Liver (tissue), 9 donors: ENCODE data around the gene FBP1. TPM values are rescaled to one million over a fixed set of nuclear protein-coding genes. Genes with fewer than 3 reads are reported as not detected.

Experiments used
- DNase-seq: peaks from one replicate; pipeline ENCODE4 v3.0.0-alpha.2; 2017; ENCODE audit warnings: low spot score
- H3K27ac ChIP-seq, 2 donors: one replicate each; pipeline ENCODE4 v1.7.0; 2013; ENCODE audit warnings: inconsistent platforms in 2 of 2, low read length in 2 of 2, control low read depth in 1 of 2, low read depth in 1 of 2, mild to moderate bottlenecking in 1 of 2
- H3K27me3 ChIP-seq, 4 donors: one replicate each; pipeline versions ENCODE4 v1.6.1 to v1.7.0; 2013; ENCODE audit warnings: low read length in 3 of 4, inconsistent platforms in 1 of 4, mild to moderate bottlenecking in 1 of 4, moderate library complexity in 1 of 4; ENCODE audit not compliant: control insufficient read depth in 4 of 4, insufficient read depth in 4 of 4
- H3K36me3 ChIP-seq, 4 donors: one replicate each; pipeline versions ENCODE4 v1.6.1 to v1.7.0; 2013; ENCODE audit warnings: low read length in 3 of 4, mild to moderate bottlenecking in 3 of 4, low read depth in 1 of 4, moderate library complexity in 1 of 4; ENCODE audit not compliant: control insufficient read depth in 4 of 4, insufficient read depth in 3 of 4
- H3K4me1 ChIP-seq, 4 donors: one replicate each; pipeline versions ENCODE4 v1.6.1 to v1.7.0; 2013; ENCODE audit warnings: low read length in 3 of 4, mild to moderate bottlenecking in 3 of 4, moderate library complexity in 1 of 4; ENCODE audit not compliant: control insufficient read depth in 4 of 4, insufficient read depth in 4 of 4
- H3K4me3 ChIP-seq, 3 donors: one replicate each; pipeline versions ENCODE4 v1.6.1 to v1.7.0; 2013; ENCODE audit warnings: low read length in 3 of 3, control low read depth in 1 of 3, low read depth in 1 of 3, mild to moderate bottlenecking in 1 of 3
- H3K9ac ChIP-seq, 2 donors: one replicate each; pipeline ENCODE4 v1.7.0; 2013; ENCODE audit warnings: low read length in 2 of 2, mild to moderate bottlenecking in 2 of 2, moderate library complexity in 2 of 2, control low read depth in 1 of 2, low read depth in 1 of 2
- H3K9me3 ChIP-seq, 4 donors: one replicate each; pipeline versions ENCODE4 v1.6.1 to v1.7.0; 2013; ENCODE audit warnings: low read length in 3 of 4; ENCODE audit not compliant: control insufficient read depth in 4 of 4
- EGR1 ChIP-seq, 2 donors: IDR thresholded peaks; 2 replicates each; pipeline ENCODE4 v1.6.1; 2016 to 2018; ENCODE audit warnings: antibody characterized with exemption in 2 of 2, low read depth in 2 of 2
- FOXA1 ChIP-seq: IDR thresholded peaks from 2 replicates; pipeline ENCODE4 v1.6.1; 2016; ENCODE audit warnings: antibody characterized with exemption
- FOXA2 ChIP-seq: IDR thresholded peaks from 2 replicates; pipeline ENCODE4 v1.6.1; 2016; ENCODE audit warnings: antibody characterized with exemption
- GABPA ChIP-seq, 2 donors: IDR thresholded peaks in 1 of 2; conservative IDR thresholded peaks in 1 of 2; 2 replicates each; pipeline ENCODE4 v1.6.1; 2016; ENCODE audit warnings: antibody characterized with exemption in 2 of 2, mild to moderate bottlenecking in 1 of 2, moderate library complexity in 1 of 2
- HNF4A ChIP-seq, 2 donors: conservative IDR thresholded peaks; 2 replicates each; pipeline ENCODE4 v1.6.1; 2016; ENCODE audit warnings: antibody characterized with exemption in 2 of 2, mild to moderate bottlenecking in 2 of 2
- HNF4G ChIP-seq: IDR thresholded peaks from 2 replicates; pipeline ENCODE4 v1.6.1; 2016; ENCODE audit warnings: antibody characterized with exemption
- JUND ChIP-seq, 2 donors: IDR thresholded peaks; 2 replicates each; pipeline ENCODE4 v1.6.1; 2016; ENCODE audit warnings: antibody characterized with exemption in 2 of 2
- NR2F2 ChIP-seq: IDR thresholded peaks from 2 replicates; pipeline ENCODE4 v1.6.1; 2016; ENCODE audit warnings: antibody characterized with exemption
- RAD21 ChIP-seq, 2 donors: IDR thresholded peaks; 2 replicates each; pipeline ENCODE4 v1.6.1; 2016; ENCODE audit warnings: antibody characterized with exemption in 2 of 2, mild to moderate bottlenecking in 2 of 2
- RXRA ChIP-seq, 2 donors: IDR thresholded peaks; 2 replicates each; pipeline ENCODE4 v1.6.1; 2017 to 2018; ENCODE audit warnings: antibody characterized with exemption in 2 of 2, mild to moderate bottlenecking in 1 of 2
- SP1 ChIP-seq: IDR thresholded peaks from 2 replicates; pipeline ENCODE4 v1.6.1; 2018; ENCODE audit warnings: antibody characterized with exemption, mild to moderate bottlenecking
- TAF1 ChIP-seq: conservative IDR thresholded peaks from 2 replicates; pipeline ENCODE4 v1.6.1; 2016; ENCODE audit warnings: antibody characterized with exemption, mild to moderate bottlenecking
- YY1 ChIP-seq: IDR thresholded peaks from 2 replicates; pipeline ENCODE4 v1.6.1; 2016; ENCODE audit warnings: antibody characterized with exemption, mild to moderate bottlenecking
- WGBS: extraction: QIAGEN DNeasy Blood & Tissue Kit; methylation state at CpG from one replicate; pipeline ENCODE4 v1.1.7; 2013; 5-methylcytosine and 5-hydroxymethylcytosine counted together
- polyA plus RNA-seq, 2 donors: library from polyadenylated mRNA; stranded (reverse) in 1 of 2; unstranded in 1 of 2; fragments of 200-250 nt in 1 of 2; fragments of >200 nt in 1 of 2; fragmentation: Nextera tagmentation in 1 of 2; extraction: Ambion mirVana in 1 of 2; gene quantifications; one replicate each; pipeline versions ENCODE4 v1.2.1 to v1.2.3, GENCODE V29; 2013 to 2015
- total RNA-seq, 2 donors: library from RNA; depleted of rRNA; stranded (reverse); fragments of >200 nt; gene quantifications; one replicate each; pipeline ENCODE4 v1.2.3, GENCODE V29; 2014
- TF ChIP-seq, protein P1 (sequence below): IDR thresholded peaks from 2 replicates; pipeline ENCODE4 v1.6.1; 2016; ENCODE audit warnings: antibody characterized with exemption
- TF ChIP-seq, protein P2 (sequence below): IDR thresholded peaks from 2 replicates; pipeline ENCODE4 v1.6.1; 2016; ENCODE audit warnings: antibody characterized with exemption
- TF ChIP-seq, protein P3 (sequence below): IDR thresholded peaks from 2 replicates; pipeline ENCODE4 v1.6.1; 2016; ENCODE audit warnings: antibody characterized with exemption, mild to moderate bottlenecking
- donor health status: healthy.
- donor health status: healthy.
- donor health status: healthy.
- donor health status: healthy.
- donor health status: healthy.

Gene FBP1
- total and polyA plus RNA-seq, 4 donors = 27.8 to 574 (median 317) TPM

GRCh38 chr9:94680621-94681020 lies 41.3 kb upstream of the FBP1 start (continued):
- TF ChIP-seq, protein P1, sequence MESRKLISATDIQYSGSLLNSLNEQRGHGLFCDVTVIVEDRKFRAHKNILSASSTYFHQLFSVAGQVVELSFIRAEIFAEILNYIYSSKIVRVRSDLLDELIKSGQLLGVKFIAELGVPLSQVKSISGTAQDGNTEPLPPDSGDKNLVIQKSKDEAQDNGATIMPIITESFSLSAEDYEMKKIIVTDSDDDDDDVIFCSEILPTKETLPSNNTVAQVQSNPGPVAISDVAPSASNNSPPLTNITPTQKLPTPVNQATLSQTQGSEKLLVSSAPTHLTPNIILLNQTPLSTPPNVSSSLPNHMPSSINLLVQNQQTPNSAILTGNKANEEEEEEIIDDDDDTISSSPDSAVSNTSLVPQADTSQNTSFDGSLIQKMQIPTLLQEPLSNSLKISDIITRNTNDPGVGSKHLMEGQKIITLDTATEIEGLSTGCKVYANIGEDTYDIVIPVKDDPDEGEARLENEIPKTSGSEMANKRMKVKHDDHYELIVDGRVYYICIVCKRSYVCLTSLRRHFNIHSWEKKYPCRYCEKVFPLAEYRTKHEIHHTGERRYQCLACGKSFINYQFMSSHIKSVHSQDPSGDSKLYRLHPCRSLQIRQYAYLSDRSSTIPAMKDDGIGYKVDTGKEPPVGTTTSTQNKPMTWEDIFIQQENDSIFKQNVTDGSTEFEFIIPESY = no peak

DNA sequence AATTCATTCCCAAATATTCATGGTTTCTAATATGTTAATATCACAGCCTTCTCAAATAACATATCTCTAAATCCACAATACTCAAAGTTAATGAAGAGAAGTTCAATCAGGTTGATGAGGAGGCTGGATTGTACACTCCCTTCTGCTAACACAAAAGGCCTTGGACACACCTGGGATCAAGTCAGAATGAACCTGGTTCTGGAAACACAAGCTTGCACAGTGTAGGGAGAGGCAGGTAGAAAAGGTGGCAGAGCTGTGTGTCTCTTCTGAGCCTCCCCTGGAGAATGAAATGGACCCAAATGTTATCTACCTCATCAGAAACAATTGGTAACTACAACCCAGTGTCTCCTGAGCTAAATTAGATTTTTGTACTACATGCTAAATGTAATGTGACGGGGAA lies 40.7 kb upstream of the FBP1 start:
- no peak for TF ChIP-seq GABPA (IDR thresholded peaks at IDR 0.05 in 1 of 2, conservative IDR thresholded peaks at IDR 0.05 in 1 of 2)
- TF ChIP-seq, protein P2, sequence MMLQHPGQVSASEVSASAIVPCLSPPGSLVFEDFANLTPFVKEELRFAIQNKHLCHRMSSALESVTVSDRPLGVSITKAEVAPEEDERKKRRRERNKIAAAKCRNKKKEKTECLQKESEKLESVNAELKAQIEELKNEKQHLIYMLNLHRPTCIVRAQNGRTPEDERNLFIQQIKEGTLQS = no peak
- no peak for TF ChIP-seq RAD21 (IDR thresholded peaks at IDR 0.05)
- no peak for TF ChIP-seq NR2F2
- TF ChIP-seq FOXA1 = no peak
- no peak for TF ChIP-seq HNF4A (conservative IDR thresholded peaks at IDR 0.05)
- TF ChIP-seq HNF4G = no peak
- TF ChIP-seq, protein P1 = no peak
- TF ChIP-seq, protein P3, sequence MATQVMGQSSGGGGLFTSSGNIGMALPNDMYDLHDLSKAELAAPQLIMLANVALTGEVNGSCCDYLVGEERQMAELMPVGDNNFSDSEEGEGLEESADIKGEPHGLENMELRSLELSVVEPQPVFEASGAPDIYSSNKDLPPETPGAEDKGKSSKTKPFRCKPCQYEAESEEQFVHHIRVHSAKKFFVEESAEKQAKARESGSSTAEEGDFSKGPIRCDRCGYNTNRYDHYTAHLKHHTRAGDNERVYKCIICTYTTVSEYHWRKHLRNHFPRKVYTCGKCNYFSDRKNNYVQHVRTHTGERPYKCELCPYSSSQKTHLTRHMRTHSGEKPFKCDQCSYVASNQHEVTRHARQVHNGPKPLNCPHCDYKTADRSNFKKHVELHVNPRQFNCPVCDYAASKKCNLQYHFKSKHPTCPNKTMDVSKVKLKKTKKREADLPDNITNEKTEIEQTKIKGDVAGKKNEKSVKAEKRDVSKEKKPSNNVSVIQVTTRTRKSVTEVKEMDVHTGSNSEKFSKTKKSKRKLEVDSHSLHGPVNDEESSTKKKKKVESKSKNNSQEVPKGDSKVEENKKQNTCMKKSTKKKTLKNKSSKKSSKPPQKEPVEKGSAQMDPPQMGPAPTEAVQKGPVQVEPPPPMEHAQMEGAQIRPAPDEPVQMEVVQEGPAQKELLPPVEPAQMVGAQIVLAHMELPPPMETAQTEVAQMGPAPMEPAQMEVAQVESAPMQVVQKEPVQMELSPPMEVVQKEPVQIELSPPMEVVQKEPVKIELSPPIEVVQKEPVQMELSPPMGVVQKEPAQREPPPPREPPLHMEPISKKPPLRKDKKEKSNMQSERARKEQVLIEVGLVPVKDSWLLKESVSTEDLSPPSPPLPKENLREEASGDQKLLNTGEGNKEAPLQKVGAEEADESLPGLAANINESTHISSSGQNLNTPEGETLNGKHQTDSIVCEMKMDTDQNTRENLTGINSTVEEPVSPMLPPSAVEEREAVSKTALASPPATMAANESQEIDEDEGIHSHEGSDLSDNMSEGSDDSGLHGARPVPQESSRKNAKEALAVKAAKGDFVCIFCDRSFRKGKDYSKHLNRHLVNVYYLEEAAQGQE = no peak
- TF ChIP-seq JUND (IDR thresholded peaks at IDR 0.05) = no peak
- TF ChIP-seq EGR1 (IDR thresholded peaks at IDR 0.05; ENCODE audit: low read depth in 2 of 2) = no peak
- no peak overlapping the region for H3K27ac ChIP-seq
- 89% methylated on average over 1 of the region's 1 CpG for WGBS
- peaks cover 0 to 4% (median 2%) of the 10 kb centered on the region in 4 donors for H3K4me1 ChIP-seq
- H3K9me3 ChIP-seq = no peaks in the 10 kb centered on the region
- no peak for DNase-seq
- no peak overlapping the region for H3K9ac ChIP-seq
- H3K27me3 ChIP-seq = no peaks in the 10 kb centered on the region
- H3K4me3 ChIP-seq = no peak overlapping the region
- H3K36me3 ChIP-seq = no peaks in the 10 kb centered on the region

- H3K27me3 ChIP-seq = no peaks in the 10 kb centered on the region
- no peak for DNase-seq
- H3K4me1 ChIP-seq = peaks cover 0 to 4% (median 2%) of the 10 kb centered on the region in 4 donors
- WGBS = 90% methylated on average over 8 of the region's 8 CpGs
- H3K4me3 ChIP-seq = no peak overlapping the region
- no peaks in the 10 kb centered on the region for H3K36me3 ChIP-seq
- no peak overlapping the region for H3K9ac ChIP-seq
- H3K9me3 ChIP-seq = no peaks in the 10 kb centered on the region
- TF ChIP-seq, protein P1 = no peak
- TF ChIP-seq JUND (IDR thresholded peaks at IDR 0.05) (no peak), TAF1 (no peak), HNF4G (no peak), HNF4A (conservative IDR thresholded peaks at IDR 0.05) (no peak), FOXA1 (no peak), RAD21 (IDR thresholded peaks at IDR 0.05) (no peak), SP1 (no peak), EGR1 (IDR thresholded peaks at IDR 0.05; ENCODE audit: low read depth in 2 of 2) (no peak), FOXA2 (no peak), YY1 (no peak), RXRA (IDR thresholded peaks at IDR 0.05) (no peak)
- TF ChIP-seq, protein P3 = no peak
- TF ChIP-seq, protein P2 = no peak
- no peak overlapping the region for H3K27ac ChIP-seq
Measured at GRCh38 chr9:94679587-94679986, 40.3 kb upstream of the FBP1 start.
